Measurements from ENCODE around the gene CHD9NB.
"Not testable (repeated sequence)": the region's sequence is repeated elsewhere in the genome, so short reads cannot be mapped to it uniquely, and the experiment has no call there.

Gene CHD9NB

GRCh38 chr16:53084141-53084541, 31.4 kb upstream of the CHD9NB start:
- in situ Hi-C loops (cut with MboI; ENCODE audit: low sequenced_read_pairs): no loop called here

GRCh38 chr16:53083119-53083518, 30.4 kb upstream of the CHD9NB start:
- in situ Hi-C loops (cut with MboI; ENCODE audit: low sequenced_read_pairs): no loop called here

- in situ Hi-C loops (cut with MboI; ENCODE audit: low sequenced_read_pairs): no loop called here
Observed at GRCh38 chr16:53082509-53082908, 29.8 kb upstream of the CHD9NB start.

- in situ Hi-C loops (cut with MboI; ENCODE audit: low sequenced_read_pairs): no loop called here
Observed at GRCh38 chr16:53081686-53082407, 29.1 kb upstream of the CHD9NB start.

GRCh38 chr16:53081032-53081424, 28.3 kb upstream of the CHD9NB start:
- in situ Hi-C loops (cut with MboI; ENCODE audit: low sequenced_read_pairs): no loop called here

- in situ Hi-C loops (cut with MboI; ENCODE audit: low sequenced_read_pairs): no loop called here
Observed at GRCh38 chr16:53080345-53081031, 27.8 kb upstream of the CHD9NB start.

GRCh38 chr16:53078765-53079485, 26.2 kb upstream of the CHD9NB start:
- in situ Hi-C loops (cut with MboI; ENCODE audit: low sequenced_read_pairs): no loop called here

GRCh38 chr16:53078247-53078646, 25.6 kb upstream of the CHD9NB start:
- in situ Hi-C loops (cut with MboI; ENCODE audit: low sequenced_read_pairs): no loop called here

- in situ Hi-C loops (cut with MboI; ENCODE audit: low sequenced_read_pairs): not testable (repeated sequence)
Observed at GRCh38 chr16:53075461-53075860, 22.8 kb upstream of the CHD9NB start.

- in situ Hi-C loops (cut with MboI; ENCODE audit: low sequenced_read_pairs): not testable (repeated sequence)
Observed at GRCh38 chr16:53074296-53074695, 21.6 kb upstream of the CHD9NB start.

- in situ Hi-C loops (cut with MboI; ENCODE audit: low sequenced_read_pairs): no loop called here
Observed at GRCh38 chr16:53073022-53073421, 20.3 kb upstream of the CHD9NB start.

GRCh38 chr16:53071748-53072301, 19.1 kb upstream of the CHD9NB start:
- in situ Hi-C loops (cut with MboI; ENCODE audit: low sequenced_read_pairs): no loop called here

GRCh38 chr16:53069772-53070171, 17.1 kb upstream of the CHD9NB start:
- in situ Hi-C loops (cut with MboI; ENCODE audit: low sequenced_read_pairs): no loop called here

- in situ Hi-C loops (cut with MboI; ENCODE audit: low sequenced_read_pairs): no loop called here
Observed at GRCh38 chr16:53068423-53068833, 15.7 kb upstream of the CHD9NB start.

GRCh38 chr16:53067675-53068074, 15.0 kb upstream of the CHD9NB start:
- in situ Hi-C loops (cut with MboI; ENCODE audit: low sequenced_read_pairs): no loop called here

- in situ Hi-C loops (cut with MboI; ENCODE audit: low sequenced_read_pairs): no loop called here
Observed at GRCh38 chr16:53065461-53066061, 12.9 kb upstream of the CHD9NB start.

- in situ Hi-C loops (cut with MboI; ENCODE audit: low sequenced_read_pairs): no loop called here
Observed at GRCh38 chr16:53064081-53064578, 11.4 kb upstream of the CHD9NB start.

GRCh38 chr16:53061701-53062159, 9.0 kb upstream of the CHD9NB start:
- in situ Hi-C loops (cut with MboI; ENCODE audit: low sequenced_read_pairs): no loop called here

- in situ Hi-C loops (cut with MboI; ENCODE audit: low sequenced_read_pairs): no loop called here
Observed at GRCh38 chr16:53061256-53061655, 8.6 kb upstream of the CHD9NB start.

- in situ Hi-C loops (cut with MboI; ENCODE audit: low sequenced_read_pairs): no loop called here
Observed at GRCh38 chr16:53059672-53060071, 7.0 kb upstream of the CHD9NB start.

GRCh38 chr16:53058882-53059281, 6.2 kb upstream of the CHD9NB start:
- in situ Hi-C loops (cut with MboI; ENCODE audit: low sequenced_read_pairs): no loop called here

Measured in HL-60/S4 treated with retinoic acid at 250 ng/mL for 4 days and 3 days (cell line).